ENCODE results near the gene MRPL46. TPM values are rescaled to one million over a fixed set of nuclear protein-coding genes. Genes with fewer than 3 reads are reported as not detected.

MRPL46 gene
- total and polyA plus RNA-seq, 2 of the 8 experiments (the other 6 are each of a cell fraction or from before 2014, with no cell fraction given), result 17.2 to 24.5 TPM

DNA sequence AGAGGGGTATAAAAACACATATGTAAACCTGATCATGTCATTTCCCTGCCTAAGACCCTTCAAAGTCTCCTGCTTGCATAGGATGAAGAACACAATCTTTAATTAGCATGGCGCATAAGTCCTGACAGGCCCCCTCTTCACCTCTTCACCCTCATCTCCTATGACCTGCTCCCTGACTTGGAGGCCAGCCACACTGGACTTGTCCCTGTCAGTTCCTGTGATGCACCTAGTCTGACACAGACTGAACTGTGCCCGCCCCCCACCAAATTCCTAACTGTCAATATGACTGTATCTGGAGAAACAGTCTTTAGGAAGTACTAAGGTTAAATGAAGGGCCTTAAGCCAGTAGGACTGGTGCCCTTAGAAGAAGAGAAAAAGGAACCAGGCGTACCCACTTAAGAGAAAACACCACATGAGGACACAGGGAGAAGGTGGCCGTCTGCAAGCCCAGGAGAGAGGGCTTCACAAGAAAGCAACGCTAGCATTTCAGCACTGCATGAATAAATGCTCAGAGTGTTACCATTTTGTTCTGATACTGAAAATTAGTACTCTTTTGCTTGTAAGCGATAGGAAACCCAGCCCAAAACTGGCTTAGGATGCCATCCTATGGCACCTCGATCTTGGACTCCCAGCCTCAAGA, 34.0 kb downstream of the MRPL46 start (continued):
- TF ChIP-seq NRF1 (IDR thresholded peaks at IDR 0.05; ENCODE audit: low read depth, low read length) (no peak), KDM4A (IDR thresholded peaks at IDR 0.05; ENCODE audit: low read depth, low read length, severe bottlenecking) (no peak), TAF7 (optimal IDR thresholded peaks at IDR 0.05; ENCODE audit: borderline replicate concordance, low read depth, low read length) (no peak), CHD2 (IDR thresholded peaks at IDR 0.05; ENCODE audit: low read length) (no peak)
- TF ChIP-seq, protein P1, sequence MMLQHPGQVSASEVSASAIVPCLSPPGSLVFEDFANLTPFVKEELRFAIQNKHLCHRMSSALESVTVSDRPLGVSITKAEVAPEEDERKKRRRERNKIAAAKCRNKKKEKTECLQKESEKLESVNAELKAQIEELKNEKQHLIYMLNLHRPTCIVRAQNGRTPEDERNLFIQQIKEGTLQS (IDR thresholded peaks at IDR 0.05; ENCODE audit: insufficient read depth, low read depth, low read length), result no peak
- TF ChIP-seq, protein P2, sequence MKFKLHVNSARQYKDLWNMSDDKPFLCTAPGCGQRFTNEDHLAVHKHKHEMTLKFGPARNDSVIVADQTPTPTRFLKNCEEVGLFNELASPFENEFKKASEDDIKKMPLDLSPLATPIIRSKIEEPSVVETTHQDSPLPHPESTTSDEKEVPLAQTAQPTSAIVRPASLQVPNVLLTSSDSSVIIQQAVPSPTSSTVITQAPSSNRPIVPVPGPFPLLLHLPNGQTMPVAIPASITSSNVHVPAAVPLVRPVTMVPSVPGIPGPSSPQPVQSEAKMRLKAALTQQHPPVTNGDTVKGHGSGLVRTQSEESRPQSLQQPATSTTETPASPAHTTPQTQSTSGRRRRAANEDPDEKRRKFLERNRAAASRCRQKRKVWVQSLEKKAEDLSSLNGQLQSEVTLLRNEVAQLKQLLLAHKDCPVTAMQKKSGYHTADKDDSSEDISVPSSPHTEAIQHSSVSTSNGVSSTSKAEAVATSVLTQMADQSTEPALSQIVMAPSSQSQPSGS (IDR thresholded peaks at IDR 0.05; ENCODE audit: low read length), result no peak

Data from H1 (cell line).